Measurements from ENCODE around the gene MCOLN2. TPM values are rescaled to one million over a fixed set of nuclear protein-coding genes. Genes with fewer than 3 reads are reported as not detected.
A peak's percentile ranks its signal among the peaks of the same experiment; 100 is the strongest.

Gene MCOLN2
- total RNA-seq, 1 experiment from 2014 or later, result 1.7 TPM

DNA sequence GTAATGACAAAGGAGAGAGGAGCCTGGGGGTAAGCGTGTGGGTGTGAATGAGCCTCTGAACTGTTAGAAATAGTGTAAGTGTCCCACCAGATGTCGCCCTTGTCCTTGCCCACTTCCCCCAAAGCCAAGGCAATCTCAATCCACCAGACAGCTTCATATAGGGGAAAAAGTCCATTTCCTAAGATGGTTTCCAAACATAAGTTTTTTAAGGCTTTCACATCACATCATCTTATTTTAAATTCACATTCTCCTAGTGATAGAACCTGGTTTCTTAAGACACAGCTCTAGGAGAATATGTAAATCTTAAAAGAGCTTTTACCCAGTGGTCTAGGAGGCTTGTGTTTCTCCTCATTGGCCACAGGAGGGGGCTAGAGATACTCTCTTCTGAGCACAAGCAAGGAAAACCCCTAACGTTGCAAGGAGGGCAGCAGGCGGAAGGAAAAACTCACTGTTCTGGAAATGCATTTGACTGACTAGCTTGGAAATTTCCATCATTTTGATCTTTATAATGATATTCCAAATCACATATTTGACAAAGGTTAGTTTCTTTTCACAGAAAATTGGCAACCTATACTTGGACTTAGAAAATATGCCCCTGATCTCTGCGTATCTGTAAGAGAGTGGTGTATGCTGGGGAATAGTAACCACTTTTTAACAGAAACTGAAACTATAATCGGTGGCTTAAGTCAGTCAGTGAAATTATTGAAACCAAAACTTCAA lies 52.0 kb downstream of the MCOLN2 start:
- no peaks in the 10 kb centered on the region for H3K36me3 ChIP-seq (ENCODE audit: insufficient read depth, low read length, poor library complexity, severe bottlenecking)
- intact Hi-C loops (cut with micrococcal nuclease; ENCODE audit: unreplicated experiment), result loop anchor here (1.0 to 2.0 kb wide), 5 partner anchors 82 to 314 kb away; partner anchors contain the start of genes C1orf52 and SYDE2
- ChIA-PET POLR2A (ENCODE audit: low non-redundant PET) (interaction anchor here (0.6 kb wide), 1 partner anchor 12 kb away, joined by 4 read pairs; no protein-coding TSS in a partner anchor), CTCF (interaction anchor here (0.5 to 3.1 kb wide), 31 partner anchors 8 to 748 kb away, joined by 3 to 65 read pairs (median 4); partner anchors contain the start of genes BCL10, C1orf52 and MCOLN3)
- BruUV-seq (replicated peaks), result no TSS peak
- no peak overlapping the region for H3K27ac ChIP-seq (ENCODE audit: low read depth, low read length, poor library complexity, severe bottlenecking)
- TF ChIP-seq, protein P1, sequence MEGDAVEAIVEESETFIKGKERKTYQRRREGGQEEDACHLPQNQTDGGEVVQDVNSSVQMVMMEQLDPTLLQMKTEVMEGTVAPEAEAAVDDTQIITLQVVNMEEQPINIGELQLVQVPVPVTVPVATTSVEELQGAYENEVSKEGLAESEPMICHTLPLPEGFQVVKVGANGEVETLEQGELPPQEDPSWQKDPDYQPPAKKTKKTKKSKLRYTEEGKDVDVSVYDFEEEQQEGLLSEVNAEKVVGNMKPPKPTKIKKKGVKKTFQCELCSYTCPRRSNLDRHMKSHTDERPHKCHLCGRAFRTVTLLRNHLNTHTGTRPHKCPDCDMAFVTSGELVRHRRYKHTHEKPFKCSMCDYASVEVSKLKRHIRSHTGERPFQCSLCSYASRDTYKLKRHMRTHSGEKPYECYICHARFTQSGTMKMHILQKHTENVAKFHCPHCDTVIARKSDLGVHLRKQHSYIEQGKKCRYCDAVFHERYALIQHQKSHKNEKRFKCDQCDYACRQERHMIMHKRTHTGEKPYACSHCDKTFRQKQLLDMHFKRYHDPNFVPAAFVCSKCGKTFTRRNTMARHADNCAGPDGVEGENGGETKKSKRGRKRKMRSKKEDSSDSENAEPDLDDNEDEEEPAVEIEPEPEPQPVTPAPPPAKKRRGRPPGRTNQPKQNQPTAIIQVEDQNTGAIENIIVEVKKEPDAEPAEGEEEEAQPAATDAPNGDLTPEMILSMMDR (conservative IDR thresholded peaks at IDR 0.05; ENCODE audit: low read depth, low read length), result peak; percentile 98
- no peak for TF ChIP-seq EZH2 (IDR thresholded peaks at IDR 0.05; ENCODE audit: borderline replicate concordance, low read depth, low read length, poor library complexity, severe bottlenecking)
- peaks cover 7% of the 10 kb centered on the region for H3K4me1 ChIP-seq (ENCODE audit: insufficient read depth, low read length, poor library complexity, severe bottlenecking)
- peak; percentile 95 for DNase-seq (ENCODE audit: low spot score)
- peak overlapping the region; percentile 20 for H3K4me3 ChIP-seq (ENCODE audit: low read depth, low read length, poor library complexity, severe bottlenecking)
- H3K27me3 ChIP-seq (replicated peaks; ENCODE audit: insufficient read depth, low read depth, low read length, poor library complexity), result no peaks in the 10 kb centered on the region
- H3K9me3 ChIP-seq (ENCODE audit: low read depth, low read length, poor library complexity, severe bottlenecking), result no peaks in the 10 kb centered on the region

DNA sequence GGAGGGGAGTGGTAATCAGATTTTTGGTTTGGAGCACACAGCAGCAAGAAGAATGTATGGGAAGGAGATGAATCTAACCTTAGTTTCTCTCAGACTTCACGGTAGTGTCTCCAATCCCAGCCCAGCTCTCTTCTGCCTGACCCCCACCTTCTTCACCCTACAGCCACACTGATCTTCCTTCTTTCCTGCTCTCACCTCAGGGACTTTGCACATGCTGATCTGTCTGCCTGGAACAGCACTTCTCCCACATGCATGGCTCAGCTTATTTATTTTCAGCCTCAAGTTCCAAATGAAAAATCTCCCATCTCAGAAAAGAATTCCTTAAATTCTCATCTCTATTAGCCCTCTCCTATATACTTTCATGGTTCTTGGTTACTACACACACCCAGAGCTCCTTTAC lies 55.1 kb downstream of the MCOLN2 start:
- POLR2A ChIA-PET (ENCODE audit: low non-redundant PET), result no interaction called here
- TF ChIP-seq EZH2 (IDR thresholded peaks at IDR 0.05; ENCODE audit: borderline replicate concordance, low read depth, low read length, poor library complexity, severe bottlenecking), result no peak
- TF ChIP-seq, protein P1 (conservative IDR thresholded peaks at IDR 0.05; ENCODE audit: low read depth, low read length), result no peak
- no TSS peak for BruUV-seq (replicated peaks)
- no peaks in the 10 kb centered on the region for H3K27me3 ChIP-seq (replicated peaks; ENCODE audit: insufficient read depth, low read depth, low read length, poor library complexity)
- no peak overlapping the region for H3K4me3 ChIP-seq (ENCODE audit: low read depth, low read length, poor library complexity, severe bottlenecking)
- H3K36me3 ChIP-seq (ENCODE audit: insufficient read depth, low read length, poor library complexity, severe bottlenecking), result no peaks in the 10 kb centered on the region
- H3K9me3 ChIP-seq (ENCODE audit: low read depth, low read length, poor library complexity, severe bottlenecking), result no peaks in the 10 kb centered on the region
- H3K4me1 ChIP-seq (ENCODE audit: insufficient read depth, low read length, poor library complexity, severe bottlenecking), result peaks cover 7% of the 10 kb centered on the region
- H3K27ac ChIP-seq (ENCODE audit: low read depth, low read length, poor library complexity, severe bottlenecking), result no peak overlapping the region
- CTCF ChIA-PET, result no interaction called here
- DNase-seq (ENCODE audit: low spot score), result no peak
- intact Hi-C loops (cut with micrococcal nuclease; ENCODE audit: unreplicated experiment), result no loop called here

DNA sequence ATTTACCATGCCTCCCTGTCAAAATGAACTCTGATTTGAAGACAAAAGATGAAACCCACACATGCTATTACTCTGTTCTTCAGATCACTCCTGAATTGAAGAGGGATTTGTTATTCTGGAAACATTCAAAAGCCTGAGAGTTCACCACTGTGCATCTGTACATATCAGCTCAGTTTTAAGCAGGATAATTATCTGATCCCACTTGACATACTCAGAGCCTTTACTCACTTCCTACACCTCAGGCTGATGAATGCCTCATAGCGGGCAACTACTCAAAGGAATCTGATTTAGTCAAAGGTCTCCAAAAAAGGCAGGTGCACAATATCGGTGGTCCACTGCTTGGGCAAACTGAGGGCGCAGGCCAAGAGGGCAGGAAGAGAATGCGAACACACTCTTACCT lies 56.4 kb downstream of the MCOLN2 start:
- no peak overlapping the region for H3K4me3 ChIP-seq (ENCODE audit: low read depth, low read length, poor library complexity, severe bottlenecking)
- POLR2A ChIA-PET (ENCODE audit: low non-redundant PET), result no interaction called here
- H3K27me3 ChIP-seq (replicated peaks; ENCODE audit: insufficient read depth, low read depth, low read length, poor library complexity), result no peaks in the 10 kb centered on the region
- H3K36me3 ChIP-seq (ENCODE audit: insufficient read depth, low read length, poor library complexity, severe bottlenecking), result no peaks in the 10 kb centered on the region
- no peaks in the 10 kb centered on the region for H3K9me3 ChIP-seq (ENCODE audit: low read depth, low read length, poor library complexity, severe bottlenecking)
- H3K4me1 ChIP-seq (ENCODE audit: insufficient read depth, low read length, poor library complexity, severe bottlenecking), result peaks cover 3% of the 10 kb centered on the region
- DNase-seq (ENCODE audit: low spot score), result no peak
- H3K27ac ChIP-seq (ENCODE audit: low read depth, low read length, poor library complexity, severe bottlenecking), result no peak overlapping the region
- intact Hi-C loops (cut with micrococcal nuclease; ENCODE audit: unreplicated experiment), result no loop called here
- TF ChIP-seq EZH2 (IDR thresholded peaks at IDR 0.05; ENCODE audit: borderline replicate concordance, low read depth, low read length, poor library complexity, severe bottlenecking), result no peak
- TF ChIP-seq, protein P1 (conservative IDR thresholded peaks at IDR 0.05; ENCODE audit: low read depth, low read length), result no peak
- no TSS peak for BruUV-seq (replicated peaks)
- CTCF ChIA-PET, result no interaction called here

All from A673 (cell line).